ENCODE data around the gene OR4S2. TPM values are rescaled to one million over a fixed set of nuclear protein-coding genes. Genes with fewer than 3 reads are reported as not detected.

OR4S2 gene
- total RNA-seq, 4 donors from 2014 or later: not detected

DNA sequence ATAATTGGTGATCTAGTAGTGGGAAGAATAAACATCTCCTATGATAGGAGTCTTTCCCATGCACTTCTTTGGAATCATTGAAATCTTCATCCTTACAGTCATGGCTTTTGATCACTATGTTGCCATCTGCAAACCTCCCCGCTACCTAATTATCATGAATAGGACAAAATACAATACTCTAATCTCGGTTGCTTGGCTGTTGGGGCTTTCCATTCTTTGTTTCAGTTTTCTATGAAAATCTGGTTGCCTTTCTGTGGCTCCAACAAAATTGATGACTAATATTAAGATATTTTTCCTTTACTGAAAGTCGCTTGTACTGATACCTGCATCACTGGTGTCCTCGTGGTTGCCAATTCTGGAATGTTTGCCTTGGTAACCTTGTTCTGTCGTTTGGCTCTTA, 25.7 kb downstream of the OR4S2 start:
- H3K36me3 ChIP-seq: no peaks in the 10 kb centered on the region
- H3K4me1 ChIP-seq: no peaks in the 10 kb centered on the region
- intact Hi-C loops (cut with DNase I): no loop called here
- no peak for TF ChIP-seq POLR2A (IDR thresholded peaks at IDR 0.05; ENCODE audit: low read depth)
- TF ChIP-seq CTCF (IDR thresholded peaks at IDR 0.05): no peak
- TF ChIP-seq EP300 (IDR thresholded peaks at IDR 0.05): no peak
- TF ChIP-seq POLR2AphosphoS5 (IDR thresholded peaks at IDR 0.05): no peak
- H3K9me3 ChIP-seq: no peaks in the 10 kb centered on the region
- H3K4me3 ChIP-seq: no peak overlapping the region
- 59% methylated on average over 5 of the region's 5 CpGs for WGBS
- DNase-seq (ENCODE audit: extremely low spot score): no peak
- H3K27me3 ChIP-seq: no peaks in the 10 kb centered on the region
- no peak overlapping the region for H3K27ac ChIP-seq (replicated peaks in 1 of 4)

- Histone ChIP-seq H3K4me1 (no peaks in the 10 kb centered on the region), H3K27me3 (no peaks in the 10 kb centered on the region), H3K4me3 (no peak overlapping the region), H3K9me3 (peaks cover 0 to 13% (median 5%) of the 10 kb centered on the region in 4 donors), H3K27ac (replicated peaks in 1 of 4) (no peak overlapping the region), H3K36me3 (no peaks in the 10 kb centered on the region)
- intact Hi-C loops (cut with DNase I): no loop called here
- DNase-seq (ENCODE audit: extremely low spot score): no peak
- 75% methylated on average over 3 of the region's 3 CpGs for WGBS
- no peak for TF ChIP-seq POLR2AphosphoS5 (IDR thresholded peaks at IDR 0.05)
- TF ChIP-seq POLR2A (IDR thresholded peaks at IDR 0.05; ENCODE audit: low read depth): no peak
These were observed 49.7 kb downstream of the OR4S2 start for GRCh38 chr11:55697817-55698216.

GRCh38 chr11:55701429-55701828, 53.3 kb downstream of the OR4S2 start:
- Histone ChIP-seq H3K27ac (replicated peaks in 1 of 4) (no peak overlapping the region), H3K9me3 (peaks cover 0 to 18% (median 6%) of the 10 kb centered on the region in 4 donors), H3K27me3 (no peaks in the 10 kb centered on the region), H3K4me1 (no peaks in the 10 kb centered on the region), H3K4me3 (no peak overlapping the region), H3K36me3 (no peaks in the 10 kb centered on the region)
- intact Hi-C loops (cut with DNase I): no loop called here
- WGBS: 40% methylated on average over 2 of the region's 4 CpGs
- no peak for TF ChIP-seq POLR2A (IDR thresholded peaks at IDR 0.05; ENCODE audit: low read depth)
- TF ChIP-seq POLR2AphosphoS5 (IDR thresholded peaks at IDR 0.05): no peak
- TF ChIP-seq CTCF (IDR thresholded peaks at IDR 0.05): no peak
- TF ChIP-seq EP300 (IDR thresholded peaks at IDR 0.05): no peak
- DNase-seq (ENCODE audit: extremely low spot score): no peak

Other genes with a start within 250 kb of the OR4S2 start
- gene OR4C15, start 93.9 kb upstream of the OR4S2 start, total RNA-seq: not detected
- gene OR4C16, start 76.2 kb upstream of the OR4S2 start, total RNA-seq: not detected
- not detected for gene OR4C11, start 40.7 kb upstream of the OR4S2 start, total RNA-seq
- not detected for gene OR4P4, start 13.2 kb upstream of the OR4S2 start, total RNA-seq
- gene OR4C6, start 13.9 kb downstream of the OR4S2 start, total RNA-seq: not detected
- gene OR5D13, start 125.1 kb downstream of the OR4S2 start, total RNA-seq: not detected
- gene OR5D14, start 147.2 kb downstream of the OR4S2 start, total RNA-seq: not detected
- not detected for gene OR5L1, start 163.0 kb downstream of the OR4S2 start, total RNA-seq
- gene OR5D18, start 171.3 kb downstream of the OR4S2 start, total RNA-seq: not detected
- not detected for gene OR5L2, start 178.9 kb downstream of the OR4S2 start, total RNA-seq
- not detected for gene OR5D16, start 190.4 kb downstream of the OR4S2 start, total RNA-seq
- gene TRIM51, start 235.0 kb downstream of the OR4S2 start, total RNA-seq: not detected

Measured in esophagus muscularis mucosa (tissue), 4 donors.